Nephron progenitor cell (in vitro differentiated cells): Measurements from ENCODE around the gene ZNF385B.
A peak's percentile ranks its signal among the peaks of the same experiment; 100 is the strongest.

ENCODE experiments used
- DNase-seq: peaks from one replicate; pipeline ENCODE4 v3.0.0; 2021
- H3K27ac Mint-ChIP-seq: 2 replicates; pipeline ENCODE4 v1.8.0; 2021; ENCODE audit warnings: mild to moderate bottlenecking, moderate library complexity, mixed read lengths
- H3K27me3 Mint-ChIP-seq: 2 replicates; pipeline ENCODE4 v1.8.0; 2021; ENCODE audit warnings: mild to moderate bottlenecking, low read depth, mixed read lengths; ENCODE audit not compliant: poor library complexity
- H3K36me3 Mint-ChIP-seq: 2 replicates; pipeline ENCODE4 v1.8.0; 2021; ENCODE audit warnings: low read depth, mixed read lengths
- H3K4me1 Mint-ChIP-seq: 2 replicates; pipeline ENCODE4 v1.8.0; 2021; ENCODE audit warnings: mixed read lengths
- H3K4me3 Mint-ChIP-seq: 2 replicates; pipeline ENCODE4 v1.8.0; 2021; ENCODE audit warnings: mild to moderate bottlenecking, moderate library complexity, mixed read lengths
- H3K9me3 Mint-ChIP-seq: 2 replicates; pipeline ENCODE4 v1.8.0; 2021; ENCODE audit warnings: mild to moderate bottlenecking, moderate library complexity, mixed read lengths
- TF ChIP-seq, protein P1 (sequence below): fragments of 200-600 bp; sonication (generic); IDR thresholded peaks from 2 replicates; pipeline ENCODE4 v1.5.0; 2021; ENCODE audit warnings: antibody characterized with exemption

Gene ZNF385B

DNA sequence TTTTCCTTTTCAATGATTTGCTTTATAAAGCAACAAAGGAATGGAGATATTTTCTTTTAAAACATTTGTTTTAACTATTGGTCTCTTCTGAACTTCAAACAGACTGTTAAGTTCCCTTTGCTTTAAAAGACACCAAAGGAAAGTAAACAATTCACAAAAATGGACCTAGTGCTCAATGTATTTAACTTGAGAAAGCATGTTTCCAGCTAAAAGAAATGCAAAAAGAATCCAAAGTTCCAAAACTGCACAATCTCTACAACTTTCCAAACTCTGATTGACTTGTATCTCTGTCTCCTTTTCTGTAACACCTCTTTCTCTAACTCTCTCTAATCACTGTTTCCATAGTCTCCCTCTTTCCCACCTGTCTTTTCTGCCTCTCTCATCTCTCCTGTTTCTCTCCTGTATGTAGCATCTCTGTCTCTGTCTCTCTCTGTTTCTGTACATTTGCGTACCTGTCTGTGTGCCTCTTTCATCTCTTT lies 301.1 kb downstream of the ZNF385B start:
- no peak for DNase-seq
- no peak overlapping the region for H3K4me3 Mint-ChIP-seq
- no peaks in the 10 kb centered on the region for H3K9me3 Mint-ChIP-seq
- H3K27me3 Mint-ChIP-seq, result peaks cover 4% of the 10 kb centered on the region
- peak overlapping the region; percentile 0 for H3K27ac Mint-ChIP-seq
- H3K36me3 Mint-ChIP-seq, result no peaks in the 10 kb centered on the region
- TF ChIP-seq, protein P1, sequence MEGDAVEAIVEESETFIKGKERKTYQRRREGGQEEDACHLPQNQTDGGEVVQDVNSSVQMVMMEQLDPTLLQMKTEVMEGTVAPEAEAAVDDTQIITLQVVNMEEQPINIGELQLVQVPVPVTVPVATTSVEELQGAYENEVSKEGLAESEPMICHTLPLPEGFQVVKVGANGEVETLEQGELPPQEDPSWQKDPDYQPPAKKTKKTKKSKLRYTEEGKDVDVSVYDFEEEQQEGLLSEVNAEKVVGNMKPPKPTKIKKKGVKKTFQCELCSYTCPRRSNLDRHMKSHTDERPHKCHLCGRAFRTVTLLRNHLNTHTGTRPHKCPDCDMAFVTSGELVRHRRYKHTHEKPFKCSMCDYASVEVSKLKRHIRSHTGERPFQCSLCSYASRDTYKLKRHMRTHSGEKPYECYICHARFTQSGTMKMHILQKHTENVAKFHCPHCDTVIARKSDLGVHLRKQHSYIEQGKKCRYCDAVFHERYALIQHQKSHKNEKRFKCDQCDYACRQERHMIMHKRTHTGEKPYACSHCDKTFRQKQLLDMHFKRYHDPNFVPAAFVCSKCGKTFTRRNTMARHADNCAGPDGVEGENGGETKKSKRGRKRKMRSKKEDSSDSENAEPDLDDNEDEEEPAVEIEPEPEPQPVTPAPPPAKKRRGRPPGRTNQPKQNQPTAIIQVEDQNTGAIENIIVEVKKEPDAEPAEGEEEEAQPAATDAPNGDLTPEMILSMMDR, result no peak
- H3K4me1 Mint-ChIP-seq, result peaks cover 25% of the 10 kb centered on the region

DNA sequence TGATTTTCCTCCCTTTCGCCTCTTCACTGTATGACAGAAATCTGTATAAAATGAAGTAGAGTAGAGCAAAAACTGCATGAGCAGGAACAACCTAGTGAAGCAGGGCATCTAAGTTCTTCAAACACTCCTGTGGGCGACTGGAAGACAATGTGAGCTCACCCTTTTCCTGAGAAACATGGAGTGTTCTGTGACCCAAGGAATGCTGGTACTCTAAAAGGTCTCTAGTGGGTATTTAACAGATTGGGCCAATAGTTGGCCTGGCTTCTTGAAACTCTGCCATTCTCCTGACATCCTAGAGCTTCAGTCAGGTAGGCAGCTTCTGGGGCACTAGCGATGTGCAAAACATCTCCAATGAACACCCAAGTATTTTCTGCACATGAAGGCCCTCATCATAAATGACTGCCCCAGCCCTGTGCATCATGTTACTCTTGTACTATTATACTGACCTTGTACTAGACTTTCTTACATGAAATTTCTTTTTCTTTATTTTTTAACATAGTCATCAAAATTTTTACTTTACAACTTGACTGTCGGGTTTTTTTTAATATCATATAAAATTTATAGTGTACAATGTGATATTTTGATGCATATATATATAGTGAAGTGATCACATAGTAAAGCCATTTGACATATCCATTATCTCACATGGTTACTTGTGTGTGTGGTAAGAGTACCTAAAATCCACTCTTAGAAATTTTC lies 302.2 kb downstream of the ZNF385B start:
- H3K36me3 Mint-ChIP-seq, result no peaks in the 10 kb centered on the region
- TF ChIP-seq, protein P1, result no peak
- H3K4me3 Mint-ChIP-seq, result no peak overlapping the region
- DNase-seq, result no peak
- peaks cover 4% of the 10 kb centered on the region for H3K27me3 Mint-ChIP-seq
- no peaks in the 10 kb centered on the region for H3K9me3 Mint-ChIP-seq
- H3K4me1 Mint-ChIP-seq, result peaks cover 25% of the 10 kb centered on the region
- H3K27ac Mint-ChIP-seq, result no peak overlapping the region

GRCh38 chr2:179558010-179558934 lies 303.1 kb downstream of the ZNF385B start:
- no peak for DNase-seq
- Mint-ChIP-seq H3K27ac (no peak overlapping the region), H3K4me1 (peaks cover 25% of the 10 kb centered on the region), H3K36me3 (no peaks in the 10 kb centered on the region), H3K4me3 (no peak overlapping the region), H3K9me3 (no peaks in the 10 kb centered on the region), H3K27me3 (peaks cover 7% of the 10 kb centered on the region)
- TF ChIP-seq, protein P1, result no peak

DNA sequence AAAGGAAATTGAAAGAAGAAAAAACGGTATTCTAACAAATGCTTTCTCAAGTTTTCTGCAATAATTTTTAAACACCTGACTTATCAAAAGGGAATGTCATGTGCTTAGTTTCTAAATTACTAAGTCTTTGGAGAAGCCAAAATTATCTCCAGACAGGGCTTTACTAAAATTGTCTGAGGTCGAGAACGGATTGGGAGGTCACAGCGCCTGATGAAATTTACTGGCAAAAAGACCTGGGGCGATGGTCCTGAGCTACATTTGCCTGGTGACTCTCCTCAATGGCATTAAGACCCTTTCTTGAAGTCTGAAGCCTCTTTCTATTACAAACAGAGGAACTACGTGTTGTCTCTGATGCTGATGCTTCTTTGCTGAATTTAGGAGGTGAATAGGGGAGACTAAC lies 305.0 kb downstream of the ZNF385B start:
- no peak for DNase-seq
- H3K4me1 Mint-ChIP-seq, result peaks cover 10% of the 10 kb centered on the region
- H3K4me3 Mint-ChIP-seq, result no peak overlapping the region
- no peak overlapping the region for H3K27ac Mint-ChIP-seq
- TF ChIP-seq, protein P1, result no peak
- no peaks in the 10 kb centered on the region for H3K36me3 Mint-ChIP-seq
- H3K9me3 Mint-ChIP-seq, result no peaks in the 10 kb centered on the region
- H3K27me3 Mint-ChIP-seq, result peaks cover 7% of the 10 kb centered on the region

GRCh38 chr2:179555691-179556283 lies 305.6 kb downstream of the ZNF385B start:
- H3K27ac Mint-ChIP-seq, result no peak overlapping the region
- DNase-seq, result no peak
- TF ChIP-seq, protein P1, result no peak
- H3K27me3 Mint-ChIP-seq, result peaks cover 7% of the 10 kb centered on the region
- no peaks in the 10 kb centered on the region for H3K9me3 Mint-ChIP-seq
- no peaks in the 10 kb centered on the region for H3K36me3 Mint-ChIP-seq
- H3K4me1 Mint-ChIP-seq, result peaks cover 10% of the 10 kb centered on the region
- no peak overlapping the region for H3K4me3 Mint-ChIP-seq
